ENCODE results near the gene C19orf85.
"Not testable (repeated sequence)": the region's sequence is repeated elsewhere in the genome, so short reads cannot be mapped to it uniquely, and the experiment has no call there.

C19orf85 gene

GRCh38 chr19:55497763-55498162, 33.2 kb upstream of the C19orf85 start:
- POLR2A ChIA-PET = interaction anchor here (1.4 to 1.8 kb wide), 3 partner anchors 11 to 21 kb away, joined by 3 to 8 read pairs (median 4); partner anchors contain the start of genes NAT14 and ZNF628
- TF ChIP-seq BCL11A (tag by site-specific recombination; IDR thresholded peaks at IDR 0.05; ENCODE audit: low read depth) = no peak
- TF ChIP-seq ZNF366 (tag by site-specific recombination; conservative IDR thresholded peaks at IDR 0.05) = 0 out of 2 replicates have a peak, but pooled peaks have one; percentile 41
- TF ChIP-seq ZNF423 (tag by site-specific recombination; IDR thresholded peaks at IDR 0.05) = no peak
- H3K27ac ChIP-seq (ENCODE audit: extremely low read depth, low read depth, low read length) = no peak overlapping the region
- H3K9me3 ChIP-seq (ENCODE audit: control insufficient read depth, insufficient read depth, low read depth, low read length) = no peaks in the 10 kb centered on the region
- no peaks in the 10 kb centered on the region for H3K4me1 ChIP-seq (ENCODE audit: control insufficient read depth, insufficient read depth, low read length)
- CTCF ChIA-PET = interaction anchor here (1.3 to 2.3 kb wide), 2 partner anchors 30 to 357 kb away, joined by 3 to 24 read pairs; no protein-coding TSS in a partner anchor
- H3K4me3 ChIP-seq (ENCODE audit: low read depth, low read length) = no peak overlapping the region
- H3K36me3 ChIP-seq (ENCODE audit: control insufficient read depth in 2 of 2, insufficient read depth in 1 of 2, low read length in 2 of 2) = no peaks in the 10 kb centered on the region

- not testable (repeated sequence) for H3K27ac ChIP-seq (ENCODE audit: extremely low read depth, low read depth, low read length); H3K4me1 ChIP-seq (ENCODE audit: control insufficient read depth, insufficient read depth, low read length); H3K4me3 ChIP-seq (ENCODE audit: low read depth, low read length); H3K9me3 ChIP-seq (ENCODE audit: control insufficient read depth, insufficient read depth, low read depth, low read length); H3K36me3 ChIP-seq (ENCODE audit: control insufficient read depth in 2 of 2, insufficient read depth in 1 of 2, low read length in 2 of 2)
- peak; percentile 63; the same call in 1 of the 2 replicates for TF ChIP-seq SCRT2 (tag by site-specific recombination; IDR thresholded peaks at IDR 0.05)
- POLR2A ChIA-PET = interaction anchor here (1.5 to 1.8 kb wide), 2 partner anchors 12 to 20 kb away, joined by 7 to 8 read pairs; partner anchors contain the start of genes NAT14 and ZNF628
- CTCF ChIA-PET = interaction anchor here (0.9 to 2.6 kb wide), 2 partner anchors 29 to 196 kb away, joined by 3 to 14 read pairs; no protein-coding TSS in a partner anchor
Measured at GRCh38 chr19:55496820-55497219, 32.3 kb upstream of the C19orf85 start.

- Histone ChIP-seq H3K9me3 (ENCODE audit: control insufficient read depth, insufficient read depth, low read depth, low read length) (no peaks in the 10 kb centered on the region), H3K4me3 (ENCODE audit: low read depth, low read length) (no peak overlapping the region), H3K27ac (ENCODE audit: extremely low read depth, low read depth, low read length) (no peak overlapping the region), H3K36me3 (ENCODE audit: control insufficient read depth in 2 of 2, insufficient read depth in 1 of 2, low read length in 2 of 2) (no peaks in the 10 kb centered on the region), H3K4me1 (ENCODE audit: control insufficient read depth, insufficient read depth, low read length) (no peaks in the 10 kb centered on the region)
- CTCF ChIA-PET = interaction anchor here (0.8 to 2.6 kb wide), 3 partner anchors 9 to 336 kb away, joined by 3 to 18 read pairs (median 14); no protein-coding TSS in a partner anchor
- POLR2A ChIA-PET = interaction anchor here (0.7 to 1.8 kb wide), 6 partner anchors 11 to 1380 kb away, joined by 3 to 8 read pairs (median 6); partner anchors contain the start of genes NAT14, PRPF31 and ZNF628
- TF ChIP-seq ZNF121 (tag by site-specific recombination; IDR thresholded peaks at IDR 0.05) (no peak), ZIC2 (tag by site-specific recombination; IDR thresholded peaks at IDR 0.05) (peak; percentile 98), KLF1 (tag by site-specific recombination; IDR thresholded peaks at IDR 0.05) (no peak), ZNF362 (tag by site-specific recombination; IDR thresholded peaks at IDR 0.05) (peak; percentile 57; the same call in 1 of the 2 replicates), ZSCAN4 (tag by site-specific recombination; IDR thresholded peaks at IDR 0.05) (no peak), ZFHX2 (tag by site-specific recombination; conservative IDR thresholded peaks at IDR 0.05) (peak; percentile 56), ZNF280D (tag by site-specific recombination; IDR thresholded peaks at IDR 0.05) (no peak), TSHZ1 (tag by site-specific recombination; IDR thresholded peaks at IDR 0.05; ENCODE audit: borderline replicate concordance) (no peak), ZNF223 (tag by site-specific recombination; IDR thresholded peaks at IDR 0.05) (no peak)
Measured at GRCh38 chr19:55495646-55496349, 31.2 kb upstream of the C19orf85 start.
